ENCODE measurements around the gene TDRKH.
A peak's percentile ranks its signal among the peaks of the same experiment; 100 is the strongest.

TDRKH gene

GRCh38 chr1:151790071-151790939 lies at the start of gene TDRKH:
Gene TDRKH (minus strand): TSS chr1:151790500. CDS start chr1:151783022, 7,478 bp downstream.
- peak; percentile 99 for DNase-seq (ENCODE audit: low spot score)

GRCh38 chr1:151839457-151840403 lies 49.4 kb upstream of the TDRKH start, which contains the start of gene C2CD4D:
Gene C2CD4D (minus strand): TSS chr1:151839820. CDS start chr1:151838989, 831 bp downstream.
- no peak for DNase-seq (ENCODE audit: low spot score)

GRCh38 chr1:151839082-151839412 lies 48.7 kb upstream of the TDRKH start:
- no peak for DNase-seq (ENCODE audit: low spot score)

GRCh38 chr1:151838222-151839081 lies 48.2 kb upstream of the TDRKH start:
- DNase-seq (ENCODE audit: low spot score): no peak

- no peak for DNase-seq (ENCODE audit: low spot score)
These were observed 47.6 kb upstream of the TDRKH start for GRCh38 chr1:151837884-151838221.

- no peak for DNase-seq (ENCODE audit: low spot score)
These were observed 46.9 kb upstream of the TDRKH start for GRCh38 chr1:151837197-151837596.

GRCh38 chr1:151835596-151835995 lies 45.3 kb upstream of the TDRKH start:
- DNase-seq (ENCODE audit: low spot score): no peak

- DNase-seq (ENCODE audit: low spot score): no peak
These were observed 43.9 kb upstream of the TDRKH start for GRCh38 chr1:151834239-151834638.

- no peak for DNase-seq (ENCODE audit: low spot score)
These were observed 43.0 kb upstream of the TDRKH start for GRCh38 chr1:151833172-151833900.

- no peak for DNase-seq (ENCODE audit: low spot score)
These were observed 42.1 kb upstream of the TDRKH start for GRCh38 chr1:151832318-151832980.

GRCh38 chr1:151831605-151832004 lies 41.3 kb upstream of the TDRKH start, which contains the start of gene RORC:
Gene RORC (minus strand): TSS chr1:151831802. CDS start chr1:151831764, 38 bp downstream.
- no peak for DNase-seq (ENCODE audit: low spot score)

- DNase-seq (ENCODE audit: low spot score): no peak
These were observed 40.9 kb upstream of the TDRKH start for GRCh38 chr1:151831256-151831591.

GRCh38 chr1:151830055-151830454 lies 39.8 kb upstream of the TDRKH start:
- no peak for DNase-seq (ENCODE audit: low spot score)

- DNase-seq (ENCODE audit: low spot score): no peak
These were observed 39.2 kb upstream of the TDRKH start for GRCh38 chr1:151829352-151830046.

- DNase-seq (ENCODE audit: low spot score): no peak
These were observed 38.6 kb upstream of the TDRKH start for GRCh38 chr1:151828921-151829320.

- no peak for DNase-seq (ENCODE audit: low spot score)
These were observed 37.6 kb upstream of the TDRKH start for GRCh38 chr1:151827853-151828252.

- DNase-seq (ENCODE audit: low spot score): no peak
These were observed 35.7 kb upstream of the TDRKH start for GRCh38 chr1:151825751-151826660.

GRCh38 chr1:151825204-151825603 lies 34.9 kb upstream of the TDRKH start:
- DNase-seq (ENCODE audit: low spot score): no peak

- DNase-seq (ENCODE audit: low spot score): no peak
These were observed 32.9 kb upstream of the TDRKH start for GRCh38 chr1:151823175-151823574.
